Muscle layer of colon (tissue), 2 donors: ENCODE data around the gene DCAF4.
"Not testable (repeated sequence)": the region's sequence is repeated elsewhere in the genome, so short reads cannot be mapped to it uniquely, and the experiment has no call there.

Experiments
- H3K27ac ChIP-seq: one replicate; pipeline ENCODE4 v1.7.0; 2013; ENCODE audit warnings: low read depth, mild to moderate bottlenecking, low read length, moderate library complexity
- H3K27me3 ChIP-seq, 2 donors: one replicate each; pipeline ENCODE4 v1.7.0; 2013; ENCODE audit warnings: low read length in 2 of 2, mild to moderate bottlenecking in 2 of 2; ENCODE audit not compliant: insufficient read depth in 2 of 2, control insufficient read depth in 1 of 2
- H3K36me3 ChIP-seq: one replicate; pipeline ENCODE4 v1.7.0; 2013; ENCODE audit warnings: mild to moderate bottlenecking, low read length; ENCODE audit not compliant: insufficient read depth
- H3K4me1 ChIP-seq: one replicate; pipeline ENCODE4 v1.7.0; 2013; ENCODE audit warnings: mild to moderate bottlenecking, low read length; ENCODE audit not compliant: insufficient read depth
- H3K4me3 ChIP-seq, 2 donors: one replicate each; pipeline ENCODE4 v1.7.0; 2013; ENCODE audit warnings: low read length in 2 of 2, low read depth in 1 of 2, mild to moderate bottlenecking in 1 of 2, moderate library complexity in 1 of 2
- H3K9ac ChIP-seq: one replicate; pipeline ENCODE4 v1.7.0; 2013; ENCODE audit warnings: low read length
- H3K9me3 ChIP-seq: one replicate; pipeline ENCODE4 v1.7.0; 2013; ENCODE audit warnings: mild to moderate bottlenecking, low read length
- donor health status: abdominal sarcoma.
- donor health status: Adenocarcinoma of cecum.

The DCAF4 gene

GRCh38 chr14:72961579-72962335, 35.5 kb downstream of the DCAF4 start:
- Histone ChIP-seq H3K9me3 (no peaks in the 10 kb centered on the region), H3K27me3 (no peaks in the 10 kb centered on the region), H3K4me1 (no peaks in the 10 kb centered on the region), H3K27ac (no peak overlapping the region), H3K36me3 (peaks cover 19% of the 10 kb centered on the region), H3K9ac (no peak overlapping the region), H3K4me3 (no peak overlapping the region)

- H3K9me3 ChIP-seq, H3K4me3 ChIP-seq, H3K27ac ChIP-seq, H3K27me3 ChIP-seq, H3K9ac ChIP-seq, H3K4me1 ChIP-seq: not testable (repeated sequence)
- peaks cover 16% of the 10 kb centered on the region for H3K36me3 ChIP-seq
These were observed 36.1 kb downstream of the DCAF4 start for GRCh38 chr14:72962336-72962754.

DNA sequence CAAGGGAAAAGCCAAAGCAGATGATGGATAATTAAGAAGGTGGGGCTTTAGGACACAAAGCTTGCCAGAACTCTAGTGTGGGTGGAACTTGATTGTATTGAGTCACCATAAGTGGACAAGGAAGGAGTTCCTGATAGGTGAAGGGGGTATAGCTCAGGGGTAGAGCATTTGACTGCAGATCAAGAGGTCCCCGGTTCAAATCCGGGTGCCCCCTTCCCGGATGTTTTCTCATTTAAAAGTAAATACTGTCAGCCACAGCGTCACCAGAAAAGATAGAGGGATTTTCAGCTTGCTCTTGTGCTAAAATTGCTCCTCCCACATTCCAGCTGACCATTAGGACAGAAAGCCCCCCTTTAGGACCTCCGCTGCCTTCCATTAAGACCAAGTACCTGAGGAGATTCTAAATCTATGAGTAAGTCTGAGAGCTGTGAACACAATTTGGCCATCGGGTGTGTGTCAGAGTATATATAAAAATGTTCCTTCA, 36.6 kb downstream of the DCAF4 start:
- Histone ChIP-seq H3K36me3 (peaks cover 11% of the 10 kb centered on the region), H3K9me3 (no peaks in the 10 kb centered on the region), H3K27me3 (no peaks in the 10 kb centered on the region), H3K27ac (no peak overlapping the region), H3K4me3 (no peak overlapping the region), H3K9ac (no peak overlapping the region), H3K4me1 (no peaks in the 10 kb centered on the region)

GRCh38 chr14:72965249-72965648, 39.0 kb downstream of the DCAF4 start:
- Histone ChIP-seq H3K36me3 (peaks cover 11% of the 10 kb centered on the region), H3K27ac (no peak overlapping the region), H3K4me1 (no peaks in the 10 kb centered on the region), H3K9ac (no peak overlapping the region), H3K27me3 (no peaks in the 10 kb centered on the region), H3K9me3 (no peaks in the 10 kb centered on the region), H3K4me3 (no peak overlapping the region)

DNA sequence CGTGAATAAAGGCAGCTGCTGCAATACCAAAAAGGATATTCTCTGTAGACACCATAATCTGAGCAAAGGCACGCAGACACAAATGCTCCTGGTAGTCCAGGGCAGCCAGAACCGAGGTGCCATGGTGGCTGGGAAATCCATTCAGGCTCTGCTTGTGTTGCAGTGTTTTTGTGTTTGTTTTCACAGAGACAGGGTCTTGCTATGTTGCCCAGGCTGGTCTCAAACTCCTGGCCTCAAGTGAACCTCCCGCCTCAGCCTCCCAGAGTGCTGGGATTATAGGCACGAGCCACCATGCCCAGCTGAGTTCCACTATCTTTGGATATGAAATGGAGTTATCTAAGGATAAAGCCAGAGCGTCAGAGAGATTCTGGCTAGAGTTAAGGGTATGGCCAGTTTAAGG, 39.8 kb downstream of the DCAF4 start:
- Histone ChIP-seq H3K4me1 (no peaks in the 10 kb centered on the region), H3K27me3 (no peaks in the 10 kb centered on the region), H3K4me3 (no peak overlapping the region), H3K9me3 (no peaks in the 10 kb centered on the region), H3K36me3 (peaks cover 16% of the 10 kb centered on the region), H3K27ac (no peak overlapping the region), H3K9ac (no peak overlapping the region)

- H3K4me3 ChIP-seq: no peak overlapping the region
- no peaks in the 10 kb centered on the region for H3K27me3 ChIP-seq
- no peaks in the 10 kb centered on the region for H3K9me3 ChIP-seq
- H3K4me1 ChIP-seq: no peaks in the 10 kb centered on the region
- H3K27ac ChIP-seq: no peak overlapping the region
- H3K9ac ChIP-seq: no peak overlapping the region
- H3K36me3 ChIP-seq: peaks cover 33% of the 10 kb centered on the region
These were observed 42.1 kb downstream of the DCAF4 start for GRCh38 chr14:72968316-72968715.

GRCh38 chr14:72970058-72970630, 43.9 kb downstream of the DCAF4 start:
- no peaks in the 10 kb centered on the region for H3K9me3 ChIP-seq
- H3K27me3 ChIP-seq: no peaks in the 10 kb centered on the region
- H3K9ac ChIP-seq: no peak overlapping the region
- H3K4me1 ChIP-seq: no peaks in the 10 kb centered on the region
- H3K36me3 ChIP-seq: peaks cover 52% of the 10 kb centered on the region
- no peak overlapping the region for H3K27ac ChIP-seq
- no peak overlapping the region for H3K4me3 ChIP-seq

DNA sequence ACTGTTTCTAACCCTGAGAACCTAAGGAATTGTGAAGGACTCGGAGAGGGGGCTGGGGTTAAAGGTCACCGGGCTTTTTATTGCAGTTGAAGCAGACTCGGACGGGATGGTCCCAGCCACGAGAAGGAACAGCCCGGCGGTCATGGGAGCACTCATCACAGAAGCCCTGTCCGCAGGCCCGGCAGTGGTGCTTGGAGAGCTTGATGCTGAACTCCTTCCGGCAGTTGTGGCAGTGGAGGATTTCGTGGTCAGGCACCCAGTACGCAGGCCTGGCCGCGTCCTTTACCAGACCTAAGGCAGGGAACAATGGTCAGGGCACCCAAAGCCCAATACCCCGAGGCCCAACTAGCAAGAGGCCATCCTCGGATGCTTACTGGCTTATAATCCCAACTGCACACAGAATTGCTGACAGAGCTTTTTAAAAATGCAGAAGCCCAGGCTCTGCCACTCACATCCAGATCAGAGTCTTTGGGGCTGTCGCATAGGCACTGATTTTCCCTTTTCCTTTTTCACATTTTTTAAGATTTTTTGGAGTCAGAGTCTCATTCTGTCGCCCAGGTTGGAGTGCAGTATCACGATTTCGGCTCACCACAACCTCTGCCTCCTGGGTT, 44.7 kb downstream of the DCAF4 start:
- no peaks in the 10 kb centered on the region for H3K27me3 ChIP-seq
- H3K4me3 ChIP-seq: no peak overlapping the region
- no peak overlapping the region for H3K9ac ChIP-seq
- H3K36me3 ChIP-seq: peaks cover 60% of the 10 kb centered on the region
- no peaks in the 10 kb centered on the region for H3K9me3 ChIP-seq
- no peak overlapping the region for H3K27ac ChIP-seq
- H3K4me1 ChIP-seq: no peaks in the 10 kb centered on the region

GRCh38 chr14:72974661-72975060, 48.4 kb downstream of the DCAF4 start:
- Histone ChIP-seq H3K9ac (no peak overlapping the region), H3K4me3 (no peak overlapping the region), H3K4me1 (no peaks in the 10 kb centered on the region), H3K36me3 (peaks cover 74% of the 10 kb centered on the region), H3K9me3 (no peaks in the 10 kb centered on the region), H3K27me3 (no peaks in the 10 kb centered on the region), H3K27ac (no peak overlapping the region)

DNA sequence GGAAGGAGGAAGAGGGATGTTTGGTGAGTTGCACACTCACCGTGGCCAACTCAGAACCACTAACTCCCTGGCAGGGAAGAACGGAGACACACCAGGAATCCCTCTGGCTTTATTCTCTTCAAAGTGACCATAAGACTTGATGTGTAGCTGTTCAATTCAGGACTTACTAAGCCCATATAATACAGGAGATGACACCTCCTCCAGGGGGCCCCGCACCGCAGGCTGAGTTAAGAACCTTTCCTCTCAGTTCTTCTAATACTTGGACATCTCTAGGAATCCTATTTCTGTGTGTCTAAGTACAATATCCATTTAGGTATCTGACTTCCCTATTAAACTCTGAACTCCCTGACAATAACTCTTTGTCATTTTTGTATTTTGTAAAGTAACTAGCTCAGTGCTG, 49.5 kb downstream of the DCAF4 start:
- Histone ChIP-seq H3K36me3 (peaks cover 72% of the 10 kb centered on the region), H3K9ac (no peak overlapping the region), H3K4me3 (no peak overlapping the region), H3K27me3 (no peaks in the 10 kb centered on the region), H3K4me1 (no peaks in the 10 kb centered on the region), H3K9me3 (no peaks in the 10 kb centered on the region), H3K27ac (no peak overlapping the region)

DNA sequence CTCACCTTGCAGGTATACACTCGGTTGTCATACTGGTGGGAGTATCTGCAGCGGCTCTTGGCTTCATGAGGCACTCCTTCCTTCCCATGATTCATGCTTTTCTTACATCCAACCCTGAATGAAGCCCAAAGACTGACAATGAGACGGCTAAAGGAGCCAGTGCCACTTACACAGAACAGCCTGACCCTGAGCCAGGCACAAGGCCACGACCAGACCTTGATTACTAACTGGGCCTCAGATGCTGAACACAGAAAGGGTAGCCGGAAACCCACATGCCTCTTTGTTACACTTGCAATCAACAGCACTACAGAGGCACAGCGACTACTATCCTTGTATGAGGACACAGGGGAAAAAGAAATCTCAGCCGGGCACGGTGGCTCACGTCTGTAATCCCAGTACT, 52.6 kb downstream of the DCAF4 start:
- Histone ChIP-seq H3K27me3 (no peaks in the 10 kb centered on the region), H3K36me3 (peaks cover 60% of the 10 kb centered on the region), H3K4me1 (no peaks in the 10 kb centered on the region)

More for the DNA sequence above, 52.6 kb downstream of the DCAF4 start:
- Histone ChIP-seq H3K27ac (no peak overlapping the region), H3K4me3 (no peak overlapping the region), H3K9ac (no peak overlapping the region), H3K9me3 (no peaks in the 10 kb centered on the region)
